HuH-7.5 (cell line): ENCODE results near the gene PNKD.

Source experiments
- DNase-seq: peaks from one replicate; pipeline ENCODE4 v3.0.0; 2011; ENCODE audit warnings: low spot score

PNKD gene

DNA sequence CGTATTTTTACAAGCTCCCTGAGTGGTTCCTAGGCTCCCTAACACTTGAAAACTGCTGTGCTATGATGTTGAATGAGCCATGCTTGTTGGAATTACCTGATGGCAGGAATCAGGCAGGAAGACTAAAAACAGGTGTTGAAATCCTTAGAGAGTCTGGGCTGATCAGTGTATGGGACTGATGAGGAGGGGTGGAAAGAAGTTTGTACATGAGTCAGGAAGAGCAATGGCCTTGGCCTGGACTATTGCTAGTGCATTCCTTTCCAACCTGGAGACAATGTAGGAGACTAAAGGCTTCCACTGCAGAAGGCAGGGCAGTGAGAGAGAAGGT lies 46.9 kb downstream of the PNKD start:
- DNase-seq = no peak

- no peak for DNase-seq
These were observed 47.5 kb downstream of the PNKD start for GRCh38 chr2:218317835-218318234.

DNA sequence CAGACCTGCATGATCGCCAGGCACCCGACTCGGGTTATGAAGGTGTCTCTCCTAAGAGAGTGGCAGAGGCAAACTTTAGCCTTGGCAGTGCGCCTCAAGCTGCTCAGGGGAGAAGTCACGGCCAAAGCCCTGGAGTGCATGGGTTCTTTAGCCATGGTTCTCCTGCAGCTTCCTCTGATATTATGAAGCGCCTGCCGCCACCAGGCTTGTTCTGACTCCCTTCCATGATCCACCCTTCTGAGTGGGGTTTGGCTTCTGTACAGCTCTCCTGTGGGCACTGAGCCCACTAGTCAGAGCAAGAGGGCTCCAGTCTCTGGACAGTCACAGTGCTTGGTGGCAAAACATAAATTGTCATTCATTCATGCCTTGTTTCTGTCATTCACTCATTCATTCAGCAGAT lies 47.9 kb downstream of the PNKD start:
- DNase-seq = no peak

- DNase-seq = no peak
These were observed 49.6 kb downstream of the PNKD start for GRCh38 chr2:218319813-218320365.

DNA sequence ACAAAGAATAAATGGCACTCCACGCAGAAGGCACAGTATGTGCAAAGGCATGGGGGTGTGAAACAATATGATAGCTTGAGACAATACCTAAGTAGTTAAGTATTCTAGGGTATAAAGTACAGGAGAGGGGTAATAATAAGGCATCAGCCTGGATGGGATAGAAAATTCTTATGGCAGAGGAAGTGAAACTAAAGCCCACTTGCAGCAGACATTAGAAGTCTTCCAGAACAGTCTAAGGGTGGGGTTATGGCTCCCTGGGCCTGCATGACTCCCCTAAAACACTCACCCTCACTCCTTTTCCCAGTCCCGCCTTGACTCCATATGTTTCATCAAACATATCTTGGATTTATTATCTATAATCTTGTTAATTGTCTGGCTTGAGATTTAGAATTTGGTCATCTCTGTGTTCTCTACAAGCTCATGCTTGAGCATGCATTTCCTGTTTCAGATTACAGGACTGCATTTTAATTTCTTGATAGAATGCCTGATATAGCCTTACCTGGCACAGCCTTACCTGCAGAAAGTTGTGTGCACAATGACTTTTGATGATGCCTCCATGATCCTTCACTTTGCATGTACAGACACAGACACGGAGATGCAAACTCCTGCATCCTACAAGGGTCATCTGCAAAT lies 50.5 kb downstream of the PNKD start:
- no peak for DNase-seq

DNA sequence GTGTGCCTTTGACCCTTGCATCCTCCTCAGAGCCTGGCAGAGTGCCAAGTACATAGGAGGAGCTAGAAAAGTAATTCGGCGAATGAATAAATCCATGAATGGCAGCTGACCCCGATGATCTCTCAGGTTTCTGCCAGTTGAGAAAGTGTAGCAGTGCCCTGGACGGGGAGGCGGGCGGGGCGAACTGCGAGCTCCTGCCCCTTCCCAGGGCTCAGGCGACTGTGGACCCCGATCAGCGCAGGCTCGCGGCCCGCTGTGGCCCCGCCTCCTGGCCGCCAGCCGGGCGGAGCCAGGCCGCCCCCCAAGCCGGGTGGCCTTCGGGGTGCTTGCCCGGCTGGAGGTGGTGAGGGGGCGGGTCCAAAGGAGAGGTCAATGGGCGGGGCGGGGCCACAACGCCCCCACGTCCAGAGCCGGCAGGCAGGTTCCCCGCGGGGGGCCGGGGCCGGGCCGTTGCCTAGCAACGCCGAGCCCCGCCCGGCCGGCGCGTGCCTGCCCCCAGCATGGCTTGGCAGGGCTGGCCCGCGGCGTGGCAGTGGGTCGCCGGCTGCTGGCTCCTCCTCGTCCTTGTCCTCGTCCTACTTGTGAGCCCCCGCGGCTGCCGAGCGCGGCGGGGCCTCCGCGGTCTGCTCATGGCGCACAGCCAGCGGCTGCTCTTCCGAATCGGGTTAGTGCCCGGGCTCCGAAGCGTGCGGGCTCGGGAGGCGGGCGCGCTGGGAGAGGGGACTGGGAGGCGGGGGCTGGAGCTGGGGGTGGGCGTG lies 52.6 kb downstream of the PNKD start:
- DNase-seq = peak; percentile 90

GRCh38 chr2:218323526-218324472 lies 53.5 kb downstream of the PNKD start:
- peak; percentile 59 for DNase-seq

GRCh38 chr2:218325566-218326160 lies 55.3 kb downstream of the PNKD start:
- DNase-seq = no peak

- no peak for DNase-seq
These were observed 56.0 kb downstream of the PNKD start for GRCh38 chr2:218326315-218326714.

- DNase-seq = no peak
These were observed 57.3 kb downstream of the PNKD start for GRCh38 chr2:218327451-218328210.

DNA sequence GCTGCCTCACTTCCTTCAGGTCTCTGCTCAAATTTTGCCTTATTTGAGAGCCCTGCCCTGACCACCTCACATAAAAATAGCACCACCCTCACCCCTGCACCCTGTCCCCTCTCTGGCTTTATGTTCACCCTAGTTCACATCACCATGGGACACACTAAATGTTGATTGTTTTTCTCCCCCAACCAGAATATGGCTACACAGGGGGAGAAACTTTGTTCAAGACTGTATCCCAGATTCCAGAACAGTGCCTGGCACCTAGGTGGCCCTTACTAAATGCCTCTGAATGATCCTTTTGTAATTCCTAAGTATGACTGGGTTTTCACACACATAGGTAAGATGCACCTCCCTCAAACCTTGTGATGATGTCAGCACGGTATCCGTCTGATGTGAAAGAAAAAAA lies 58.0 kb downstream of the PNKD start:
- no peak for DNase-seq

- DNase-seq = no peak
These were observed 58.9 kb downstream of the PNKD start for GRCh38 chr2:218329027-218329825.

- DNase-seq = no peak
These were observed 59.7 kb downstream of the PNKD start for GRCh38 chr2:218329826-218330593.

DNA sequence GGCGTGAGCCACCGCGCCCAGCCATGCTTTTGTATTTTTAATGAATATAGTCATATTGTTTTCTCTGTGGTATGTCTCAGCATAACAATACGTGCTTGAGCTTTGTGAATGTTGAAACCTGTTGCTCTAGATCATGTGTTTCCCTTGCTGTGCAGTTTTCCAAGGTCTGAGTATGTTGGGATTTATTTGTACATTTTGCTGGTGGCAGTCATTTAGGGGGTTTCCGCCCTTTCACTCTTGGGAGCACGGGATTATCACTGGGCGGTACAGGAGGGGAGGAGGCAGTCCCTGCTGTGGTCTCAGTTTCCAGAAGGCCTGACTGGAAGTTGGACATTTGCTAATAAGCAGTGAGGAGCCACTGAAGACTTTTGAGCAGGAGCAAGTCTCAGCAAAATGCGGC lies 61.4 kb downstream of the PNKD start:
- no peak for DNase-seq

DNA sequence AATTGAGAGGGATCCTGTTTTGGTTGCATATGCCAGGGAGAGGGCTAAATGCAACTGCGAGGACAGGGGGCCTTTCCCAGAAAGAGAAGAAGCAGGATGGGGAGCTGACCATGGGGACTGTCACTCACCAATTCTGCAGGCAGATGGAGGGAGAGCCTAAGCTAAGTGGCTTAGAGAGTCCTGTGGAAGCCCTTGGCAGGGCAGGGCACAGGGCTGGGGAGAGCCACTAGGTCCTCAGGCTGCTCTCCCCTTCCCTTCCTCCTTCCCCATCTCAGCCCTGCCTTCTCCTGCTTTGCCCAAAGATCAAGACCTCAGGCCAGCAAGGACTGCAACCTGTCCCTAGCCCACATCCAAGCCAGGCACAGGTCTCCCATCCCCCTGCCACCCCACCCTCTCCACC lies 62.0 kb downstream of the PNKD start:
- no peak for DNase-seq

- no peak for DNase-seq
These were observed 62.8 kb downstream of the PNKD start for GRCh38 chr2:218332920-218333645.

DNA sequence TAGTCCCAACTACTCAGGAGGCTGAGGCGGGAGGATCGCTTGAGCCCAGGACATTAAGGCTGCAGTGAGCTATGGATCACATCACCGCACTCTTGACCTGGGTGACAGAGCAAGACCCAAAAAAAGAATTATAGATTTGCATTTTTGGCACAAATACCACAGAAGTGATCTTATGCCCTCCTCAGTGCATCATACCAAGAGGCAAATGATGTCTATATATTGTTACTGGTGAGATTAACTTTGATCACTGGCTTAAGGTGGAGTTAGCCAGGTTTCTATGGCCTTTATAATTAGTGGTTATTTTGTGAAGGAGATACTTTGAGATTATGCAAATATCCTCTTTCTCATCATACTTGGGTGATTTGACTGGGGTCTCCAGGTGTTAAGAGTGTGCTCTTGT lies 64.2 kb downstream of the PNKD start:
- no peak for DNase-seq

DNA sequence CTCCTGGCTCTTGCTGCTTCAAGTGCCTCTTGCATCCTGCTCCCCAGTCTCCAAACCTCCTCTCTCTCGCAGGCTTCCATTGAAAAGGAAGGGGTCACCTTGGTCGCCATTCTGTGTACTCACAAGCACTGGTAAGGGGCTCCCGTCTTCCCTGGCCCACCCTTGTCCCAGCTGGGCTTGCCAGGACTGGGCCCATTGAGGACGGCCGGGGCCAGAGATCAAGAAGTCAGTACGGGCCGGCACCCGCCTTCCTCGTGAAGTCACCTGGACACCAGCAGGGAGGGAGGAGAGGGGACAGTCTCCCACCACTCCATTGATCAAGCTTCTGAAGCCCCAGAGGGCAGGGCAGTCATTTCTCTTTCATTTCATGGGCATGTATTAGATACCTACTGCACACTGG lies 70.3 kb downstream of the PNKD start:
- no peak for DNase-seq

DNA sequence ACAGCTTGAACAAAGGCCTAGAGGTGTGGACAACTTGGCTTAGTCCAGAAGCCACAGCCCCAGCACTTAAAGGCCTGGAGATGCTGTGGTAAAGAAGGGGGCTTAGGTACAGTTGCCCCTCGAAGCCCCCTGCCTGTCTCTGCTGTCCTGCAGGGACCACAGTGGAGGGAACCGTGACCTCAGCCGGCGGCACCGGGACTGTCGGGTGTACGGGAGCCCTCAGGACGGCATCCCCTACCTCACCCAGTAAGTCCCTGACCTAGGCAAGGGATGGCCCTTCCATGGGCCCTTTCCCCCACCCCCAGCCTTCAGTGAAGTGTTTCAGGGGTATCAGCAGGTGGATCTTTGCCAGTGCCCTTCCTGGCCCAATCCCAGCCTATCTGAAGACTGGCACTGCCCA lies 71.1 kb downstream of the PNKD start:
- DNase-seq = no peak
